OCI-LY3 (cell line): ENCODE measurements around the gene OR2A25.

Experiments used
- EZH2phosphoT487 ChIP-seq: fragments of 200-600 bp; shearing (Covaris generic); IDR thresholded peaks from 2 replicates; pipeline ENCODE4 v1.6.1; 2018; ENCODE audit warnings: antibody characterized with exemption, mixed run types, low read depth
- TF ChIP-seq, protein P1 (sequence below): fragments of 200-600, 300-600 bp; sonication (generic); IDR thresholded peaks from 2 replicates; pipeline ENCODE4 v1.5.1; 2014; ENCODE audit warnings: antibody characterized with exemption, low read length, low read depth

DNA sequence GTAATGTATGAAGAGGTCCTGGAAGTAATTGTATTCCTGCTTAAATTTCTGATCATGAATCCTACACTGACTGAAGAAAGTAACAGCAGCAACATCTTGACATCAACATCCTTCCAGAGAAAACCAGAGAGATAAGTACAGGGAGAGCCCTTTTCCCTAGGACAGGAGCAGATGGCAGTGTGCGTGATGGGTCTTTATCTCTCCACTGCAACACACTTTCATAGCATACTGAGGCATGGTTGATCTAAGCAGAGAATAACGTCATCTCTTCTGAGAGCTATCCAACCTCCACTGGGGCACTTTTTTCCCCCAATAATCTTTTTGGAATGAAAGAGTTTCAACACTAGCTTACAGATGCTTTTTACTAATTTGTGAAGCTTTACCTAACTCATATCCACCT lies 342 bp downstream of the OR2A25 start:
- no peak for TF ChIP-seq EZH2phosphoT487
- TF ChIP-seq, protein P1, sequence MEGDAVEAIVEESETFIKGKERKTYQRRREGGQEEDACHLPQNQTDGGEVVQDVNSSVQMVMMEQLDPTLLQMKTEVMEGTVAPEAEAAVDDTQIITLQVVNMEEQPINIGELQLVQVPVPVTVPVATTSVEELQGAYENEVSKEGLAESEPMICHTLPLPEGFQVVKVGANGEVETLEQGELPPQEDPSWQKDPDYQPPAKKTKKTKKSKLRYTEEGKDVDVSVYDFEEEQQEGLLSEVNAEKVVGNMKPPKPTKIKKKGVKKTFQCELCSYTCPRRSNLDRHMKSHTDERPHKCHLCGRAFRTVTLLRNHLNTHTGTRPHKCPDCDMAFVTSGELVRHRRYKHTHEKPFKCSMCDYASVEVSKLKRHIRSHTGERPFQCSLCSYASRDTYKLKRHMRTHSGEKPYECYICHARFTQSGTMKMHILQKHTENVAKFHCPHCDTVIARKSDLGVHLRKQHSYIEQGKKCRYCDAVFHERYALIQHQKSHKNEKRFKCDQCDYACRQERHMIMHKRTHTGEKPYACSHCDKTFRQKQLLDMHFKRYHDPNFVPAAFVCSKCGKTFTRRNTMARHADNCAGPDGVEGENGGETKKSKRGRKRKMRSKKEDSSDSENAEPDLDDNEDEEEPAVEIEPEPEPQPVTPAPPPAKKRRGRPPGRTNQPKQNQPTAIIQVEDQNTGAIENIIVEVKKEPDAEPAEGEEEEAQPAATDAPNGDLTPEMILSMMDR = no peak
